GM12878 (cell line): ENCODE measurements around the gene MPPED1. TPM values are rescaled to one million over a fixed set of nuclear protein-coding genes. Genes with fewer than 3 reads are reported as not detected.

Experiments used
- ATAC-seq: fragments of 200-7000 bp; cut with Tn5 transposase; 3 replicates; pipeline ENCODE4 v1.9.1; 2020; ENCODE audit warnings: mild to moderate bottlenecking, moderate library complexity
- BruUV-seq: library from RNA; stranded (reverse); fragments of 400-500 nt; replicated peaks from 2 replicates; lab custom pipeline; 2021; lab: Mats Ljungman, UMichigan
- CTCF ChIA-PET: fragments of 300-600 bp; sonication (Branson Sonifier 250); formaldehyde crosslinking; extraction: SDS; loops from one replicate; lab custom pipeline; 2021; ENCODE audit warnings: inconsistent platforms; lab: Yijun Ruan, JAX
- POLR2A ChIA-PET: fragments of 350-600 bp; formaldehyde crosslinking; extraction: SDS; loops from one replicate; lab custom pipeline; 2021; ENCODE audit warnings: inconsistent platforms; lab: Charles Lee
- RAD21 ChIA-PET: fragments of 300-600 bp; sonication (Branson Sonifier 250); formaldehyde crosslinking; loops from one replicate; lab custom pipeline; 2023; ENCODE audit warnings: antibody characterized with exemption; ENCODE audit not compliant: unreplicated experiment; lab: Charles Lee
- SMC1A ChIA-PET: fragments of 300-600 bp; sonication (Branson Sonifier 250); formaldehyde crosslinking; loops from one replicate; lab custom pipeline; 2023; ENCODE audit not compliant: unreplicated experiment, uncharacterized antibody; lab: Charles Lee
- DNase-seq: peaks from one replicate; pipeline ENCODE4 v3.0.0-alpha.2; 2011; ENCODE audit warnings: low read depth, low spot score
- FAIRE-seq: peaks from 3 replicates; lab custom pipeline; 2011; peaks lifted over from hg19 to GRCh38; lab: Jason Lieb, UNC
- H2AFZ ChIP-seq: 2 replicates; pipeline ENCODE4 v1.6.0; 2011; ENCODE audit warnings: low read depth, low read length, control low read depth; ENCODE audit not compliant: control insufficient read depth
- H3K27ac ChIP-seq: 2 replicates; pipeline ENCODE4 v1.5.1; 2011; ENCODE audit warnings: control low read depth; ENCODE audit not compliant: control insufficient read depth, insufficient read depth
- H3K27me3 ChIP-seq, 2 experiments: replicated peaks in 1 of 2; 2 replicates each; pipeline versions ENCODE4 v1.6.0 to v1.6.1; 2011; ENCODE audit warnings: low read length in 1 of 2; ENCODE audit not compliant: control insufficient read depth in 2 of 2, insufficient read depth in 2 of 2
- H3K36me3 ChIP-seq, 2 experiments: 2 replicates each; pipeline ENCODE4 v1.5.1; 2011; ENCODE audit warnings: low read length in 1 of 2; ENCODE audit not compliant: control insufficient read depth in 2 of 2, insufficient read depth in 2 of 2
- H3K4me1 ChIP-seq: 2 replicates; pipeline ENCODE4 v1.6.1; 2011; ENCODE audit warnings: mild to moderate bottlenecking, low read length, moderate library complexity, mixed read lengths; ENCODE audit not compliant: control insufficient read depth, insufficient read depth
- H3K4me2 ChIP-seq: 2 replicates; pipeline ENCODE4 v1.6.0; 2011; ENCODE audit warnings: control low read depth; ENCODE audit not compliant: control insufficient read depth, insufficient read depth
- H3K4me3 ChIP-seq: fragments of 200-600 bp; sonication (generic); 2 replicates; pipeline ENCODE4 v1.5.1; 2016
- H3K79me2 ChIP-seq: 2 replicates; pipeline ENCODE4 v1.6.0; 2011; ENCODE audit warnings: low read length; ENCODE audit not compliant: control insufficient read depth, insufficient read depth
- H3K9ac ChIP-seq: 2 replicates; pipeline ENCODE4 v1.8.0; 2011; ENCODE audit warnings: low read length, control low read depth, mixed read lengths; ENCODE audit not compliant: control insufficient read depth, insufficient read depth
- H3K9me3 ChIP-seq: replicated peaks from 3 replicates; pipeline ENCODE4 v1.5.1; 2011; ENCODE audit warnings: mild to moderate bottlenecking, low read length; ENCODE audit not compliant: control insufficient read depth, insufficient read depth
- H4K20me1 ChIP-seq: 2 replicates; pipeline ENCODE4 v1.6.0; 2011; ENCODE audit not compliant: control insufficient read depth, insufficient read depth
- BCL11A ChIP-seq: IDR thresholded peaks from 2 replicates; pipeline ENCODE4 v1.6.1; 2011; ENCODE audit warnings: low read depth, low read length
- BRCA1 ChIP-seq: IDR thresholded peaks from 2 replicates; pipeline ENCODE4 v1.6.1; 2011; ENCODE audit warnings: low read depth, low read length, improper control_type of control experiment
- CBFB ChIP-seq: IDR thresholded peaks from 2 replicates; pipeline ENCODE4 v1.6.1; 2016; ENCODE audit warnings: antibody characterized with exemption, low read depth
- FOXK2 ChIP-seq: fragments of 450-650 bp; IDR thresholded peaks from 2 replicates; pipeline ENCODE4 v1.6.1; 2017; ENCODE audit warnings: mild to moderate bottlenecking, moderate library complexity
- GABPA ChIP-seq: IDR thresholded peaks from 2 replicates; pipeline ENCODE4 v1.6.1; 2014; ENCODE audit warnings: antibody characterized with exemption, low read depth, mild to moderate bottlenecking, inconsistent platforms
- IKZF1 ChIP-seq: fragments of 450-650 bp; conservative IDR thresholded peaks from 2 replicates; pipeline ENCODE4 v1.6.1; 2017; ENCODE audit warnings: antibody characterized with exemption, mild to moderate bottlenecking
- JUND ChIP-seq: IDR thresholded peaks from 2 replicates; pipeline ENCODE4 v1.6.1; 2012; ENCODE audit warnings: low read depth, mild to moderate bottlenecking, low read length, improper control_type of control experiment, moderate library complexity
- NR2C2 ChIP-seq: IDR thresholded peaks from 2 replicates; pipeline ENCODE4 v1.6.1; 2011; ENCODE audit warnings: borderline replicate concordance, low read depth; ENCODE audit not compliant: control insufficient read depth, insufficient read length
- PML ChIP-seq: IDR thresholded peaks from 2 replicates; pipeline ENCODE4 v1.6.1; 2012; ENCODE audit warnings: low read length, inconsistent platforms
- RAD21 ChIP-seq: IDR thresholded peaks from 2 replicates; pipeline ENCODE4 v1.6.1; 2011; ENCODE audit warnings: mild to moderate bottlenecking, low read depth, low read length, moderate library complexity; ENCODE audit not compliant: insufficient read depth
- USF2 ChIP-seq: IDR thresholded peaks from 2 replicates; pipeline ENCODE4 v1.6.1; 2011; ENCODE audit warnings: low read depth, low read length, improper control_type of control experiment, borderline replicate concordance
- ZBED1 ChIP-seq: IDR thresholded peaks from 2 replicates; pipeline ENCODE4 v1.6.1; 2016; ENCODE audit warnings: borderline replicate concordance
- ZBTB4 ChIP-seq: fragments of 450-650 bp; formaldehyde crosslinking; IDR thresholded peaks from 2 replicates; pipeline ENCODE4 v1.4.0; 2022; ENCODE audit warnings: mild to moderate bottlenecking, moderate library complexity
- WGBS: methylation state at CpG from one replicate; pipeline ENCODE4 v1.1.6; 2016; ENCODE audit warnings: low lambda C conversion rate; ENCODE audit not compliant: insufficient replicate concordance, insufficient coverage; ENCODE audit errors: missing lambda C conversion rate; 5-methylcytosine and 5-hydroxymethylcytosine counted together
- in situ Hi-C: fragments of 300-500 bp; cut with MboI; formaldehyde crosslinking; loops from 9 replicates; pipeline ENCODE4 v1.14.3; 2018; ENCODE audit warnings: mixed read lengths
- intact Hi-C: fragments of 100-400 bp; cut with micrococcal nuclease; formaldehyde crosslinking; loops from one replicate; pipeline ENCODE4 v1.14.2; 2022; ENCODE audit not compliant: unreplicated experiment
- polyA plus RNA-seq, 11 experiments: library from polyadenylated mRNA; depleted of rRNA in 4 of 11; unstranded in 6 of 11; stranded (reverse) in 5 of 11; fragments of >200 nt; fragmentation: Nextera tagmentation in 4 of 11; fragmentation: Illumina TruSeq in 1 of 11; extraction: Ambion mirVana in 4 of 11; extraction: Trizol in 1 of 11; gene quantifications; 1 replicate in 1 of 11; 2 replicates in 10 of 11; pipeline versions ENCODE4 v1.2.1 to v1.2.3, GENCODE V29; 2011 to 2016; ENCODE audit warnings: inconsistent platforms in 2 of 11, missing spikeins in 2 of 11, low read depth in 1 of 11
- total RNA-seq, 4 experiments: library from RNA; depleted of rRNA in 3 of 4; stranded (reverse); fragments of >200 nt in 3 of 4; fragmentation: Illumina TruSeq in 1 of 4; extraction: Trizol in 1 of 4; gene quantifications; 2 replicates each; pipeline versions ENCODE4 v1.2.1 to v1.2.3, GENCODE V29; 2013 to 2021

Gene MPPED1
- total and polyA plus RNA-seq, 10 of the 15 experiments (the other 5 are each of a cell fraction or from before 2014, with no cell fraction given): 0.11 TPM; not detected in 9

GRCh38 chr22:43370036-43370435 lies 41.8 kb upstream of the MPPED1 start:
- peaks cover 2 to 3% of the 10 kb centered on the region in 2 experiments; a peak in 3 of 4 replicates for H3K27me3 ChIP-seq
- in situ Hi-C loops: no loop called here
- no peak for TF ChIP-seq RAD21
- no peak for TF ChIP-seq IKZF1
- TF ChIP-seq JUND: no peak
- TF ChIP-seq PML: no peak
- no peaks in the 10 kb centered on the region for H3K4me1 ChIP-seq
- peaks cover 7% of the 10 kb centered on the region; the same call in 2 of the 3 replicates for H3K9me3 ChIP-seq
- BruUV-seq: no TSS peak
- no peak overlapping the region for H3K27ac ChIP-seq
- no peak overlapping the region for H3K4me2 ChIP-seq
- no peak overlapping the region for H3K4me3 ChIP-seq
- no peak overlapping the region for H2AFZ ChIP-seq
- no peak for FAIRE-seq
- RAD21 ChIA-PET: no interaction called here
- no peak for DNase-seq
- intact Hi-C loops: no loop called here
- SMC1A ChIA-PET: interaction anchor here (1.4 kb wide), 1 partner anchor 22 kb away, joined by 3 read pairs; no protein-coding TSS in a partner anchor
- no peak for ATAC-seq
- no peaks in the 10 kb centered on the region for H4K20me1 ChIP-seq
- no peaks in the 10 kb centered on the region for H3K36me3 ChIP-seq
- H3K9ac ChIP-seq: no peak overlapping the region
- CTCF ChIA-PET: interaction anchor here (1.8 kb wide), 1 partner anchor 14 kb away, joined by 7 read pairs; no protein-coding TSS in a partner anchor
- POLR2A ChIA-PET: no interaction called here
- 37% methylated on average over 9 of the region's 9 CpGs for WGBS
- H3K79me2 ChIP-seq: no peaks in the 10 kb centered on the region

- no peak overlapping the region for H3K4me2 ChIP-seq
- WGBS: 34% methylated on average over 4 of the region's 4 CpGs
- no peak overlapping the region for H3K27ac ChIP-seq
- CTCF ChIA-PET: no interaction called here
- POLR2A ChIA-PET: interaction anchor here (0.6 kb wide), 1 partner anchor 1453 kb away, joined by 7 read pairs; no protein-coding TSS in a partner anchor
- no peak overlapping the region for H2AFZ ChIP-seq
- RAD21 ChIA-PET: interaction anchor here (1.1 kb wide), 1 partner anchor 103 kb away, joined by 3 read pairs; no protein-coding TSS in a partner anchor
- no peak for ATAC-seq
- no peaks in the 10 kb centered on the region for H4K20me1 ChIP-seq
- no peaks in the 10 kb centered on the region for H3K36me3 ChIP-seq
- no peaks in the 10 kb centered on the region for H3K79me2 ChIP-seq
- SMC1A ChIA-PET: no interaction called here
- TF ChIP-seq ZBED1 (no peak), GABPA (no peak), NR2C2 (no peak), USF2 (no peak), BCL11A (no peak), BRCA1 (no peak), FOXK2 (no peak), ZBTB4 (CRISPR knock-in tag) (no peak), CBFB (no peak), JUND (no peak)
- BruUV-seq: no TSS peak
- intact Hi-C loops: no loop called here
- in situ Hi-C loops: no loop called here
- H3K9me3 ChIP-seq: peaks cover 10% of the 10 kb centered on the region; the same call in 2 of the 3 replicates
- no peak for FAIRE-seq
- H3K4me3 ChIP-seq: no peak overlapping the region
- H3K9ac ChIP-seq: no peak overlapping the region
- no peak for DNase-seq
- H3K4me1 ChIP-seq: peaks cover 23% of the 10 kb centered on the region
- H3K27me3 ChIP-seq: peaks cover 1 to 2% of the 10 kb centered on the region in 2 experiments; a peak in 1 of 4 replicates
Observed at GRCh38 chr22:43375951-43376455, 35.8 kb upstream of the MPPED1 start.
